Esophagus muscularis mucosa (tissue), 4 donors: ENCODE results near the gene ZBTB3. TPM values are rescaled to one million over a fixed set of nuclear protein-coding genes. Genes with fewer than 3 reads are reported as not detected.

ENCODE experiments used
- DNase-seq: peaks from one replicate; pipeline ENCODE4 v3.0.0-alpha.2; 2017; ENCODE audit errors: extremely low spot score
- H3K27ac ChIP-seq, 4 donors: fragments of 200-600 bp; sonication (generic); replicated peaks in 1 of 4; 1 replicate in 3 of 4; 2 replicates in 1 of 4; pipeline ENCODE4 v1.5.1; 2016 to 2019; ENCODE audit warnings: mild to moderate bottlenecking in 1 of 4
- H3K27me3 ChIP-seq, 4 donors: fragments of 200-600 bp; sonication (generic); one replicate each; pipeline versions ENCODE4 v1.5.1 to v1.6.0; 2016 to 2019
- H3K36me3 ChIP-seq, 4 donors: fragments of 200-600 bp; sonication (generic); one replicate each; pipeline ENCODE4 v1.5.1; 2016 to 2019
- H3K4me1 ChIP-seq, 4 donors: fragments of 200-600 bp; sonication (generic); one replicate each; pipeline ENCODE4 v1.5.1; 2016 to 2019
- H3K4me3 ChIP-seq, 4 donors: fragments of 200-600 bp; sonication (generic); 1 replicate in 2 of 4; 2 replicates in 2 of 4; pipeline ENCODE4 v1.5.1; 2016 to 2019; ENCODE audit warnings: mild to moderate bottlenecking in 4 of 4, moderate library complexity in 1 of 4
- H3K9me3 ChIP-seq, 4 donors: fragments of 200-600 bp; sonication (generic); 1 replicate in 3 of 4; 2 replicates in 1 of 4; pipeline ENCODE4 v1.5.1; 2016 to 2019
- CTCF ChIP-seq, 3 experiments: fragments of 200-600 bp in 2 of 3; fragments of 450-650 bp in 1 of 3; sonication (generic) in 2 of 3; IDR thresholded peaks; one replicate each; pipeline ENCODE4 v1.5.1; 2017 to 2019; ENCODE audit warnings: antibody characterized with exemption in 3 of 3, mild to moderate bottlenecking in 2 of 3, moderate library complexity in 1 of 3
- EP300 ChIP-seq: sonication (generic); formaldehyde crosslinking; IDR thresholded peaks from one replicate; pipeline ENCODE4 v1.6.1; 2017; ENCODE audit warnings: antibody characterized with exemption
- POLR2A ChIP-seq: fragments of 450-650 bp; IDR thresholded peaks from one replicate; pipeline ENCODE4 v1.6.1; 2017; ENCODE audit warnings: antibody characterized with exemption, moderate library complexity, mild to moderate bottlenecking, low read depth
- POLR2AphosphoS5 ChIP-seq, 2 donors: sonication (generic); formaldehyde crosslinking; IDR thresholded peaks; one replicate each; pipeline ENCODE4 v1.6.1; 2017; ENCODE audit warnings: antibody characterized with exemption in 2 of 2
- WGBS: methylation state at CpG from one replicate; pipeline ENCODE4 v1.1.5; 2018; 5-methylcytosine and 5-hydroxymethylcytosine counted together
- intact Hi-C: fragments of 100-400 bp; cut with DNase I; formaldehyde crosslinking; loops from one replicate; pipeline ENCODE4 v1.15.1; 2023
- total RNA-seq, 4 donors: library from RNA; depleted of rRNA; stranded (reverse); fragments of >200 nt; gene quantifications; one replicate each; pipeline versions ENCODE4 v1.1.0 to v1.2.1, GENCODE V29; 2016

The ZBTB3 gene
- 10 to 100 TPM in 1 of 4 donors, 1 to 10 TPM in 3; 6.2 to 12.3 (median 9.1) TPM for total RNA-seq

- Histone ChIP-seq H3K4me3 (peak within 1 kb of the TSS; percentile 67 to 72 (median 70)), H3K27me3 (no peaks in the 10 kb centered on the region), H3K9me3 (no peaks in the 10 kb centered on the region), H3K27ac (peak within 1 kb of the TSS; percentile 89 to 94 (median 90)), H3K36me3 (peaks cover 10 to 25% (median 22%) of the 10 kb centered on the region in 4 donors), H3K4me1 (peaks cover 17 to 48% (median 40%) of the 10 kb centered on the region in 4 donors)
- TF ChIP-seq CTCF (IDR thresholded peaks at IDR 0.05) (peak in 2 of 3 experiments; percentile 11 to 18), EP300 (no peak), POLR2AphosphoS5 (IDR thresholded peaks at IDR 0.05) (peak; percentile 74 to 96), POLR2A (peak; percentile 72)
- 0% methylated on average over 43 of the region's 47 CpGs for WGBS
- intact Hi-C loops: no loop called here
- peak; percentile 100 for DNase-seq
Observed at GRCh38 chr11:62753736-62754603, at the start of gene ZBTB3. Gene ZBTB3, minus strand, starts transcription at chr11:62754160. Its CDS starts 496 bp downstream, at chr11:62753664.

GRCh38 chr11:62801071-62801470, 47.1 kb upstream of the ZBTB3 start:
- H3K36me3 ChIP-seq: peaks cover 66 to 78% (median 77%) of the 10 kb centered on the region in 4 donors
- no peaks in the 10 kb centered on the region for H3K27me3 ChIP-seq
- DNase-seq: no peak
- H3K27ac ChIP-seq: no peak overlapping the region
- WGBS: 89% methylated on average over 4 of the region's 4 CpGs
- no peaks in the 10 kb centered on the region for H3K9me3 ChIP-seq
- TF ChIP-seq POLR2A: no peak
- TF ChIP-seq CTCF (IDR thresholded peaks at IDR 0.05): no peak
- TF ChIP-seq POLR2AphosphoS5 (IDR thresholded peaks at IDR 0.05): no peak
- no peak for TF ChIP-seq EP300
- H3K4me1 ChIP-seq: peaks cover 17 to 34% (median 25%) of the 10 kb centered on the region in 4 donors
- intact Hi-C loops: no loop called here
- H3K4me3 ChIP-seq: no peak overlapping the region

DNA sequence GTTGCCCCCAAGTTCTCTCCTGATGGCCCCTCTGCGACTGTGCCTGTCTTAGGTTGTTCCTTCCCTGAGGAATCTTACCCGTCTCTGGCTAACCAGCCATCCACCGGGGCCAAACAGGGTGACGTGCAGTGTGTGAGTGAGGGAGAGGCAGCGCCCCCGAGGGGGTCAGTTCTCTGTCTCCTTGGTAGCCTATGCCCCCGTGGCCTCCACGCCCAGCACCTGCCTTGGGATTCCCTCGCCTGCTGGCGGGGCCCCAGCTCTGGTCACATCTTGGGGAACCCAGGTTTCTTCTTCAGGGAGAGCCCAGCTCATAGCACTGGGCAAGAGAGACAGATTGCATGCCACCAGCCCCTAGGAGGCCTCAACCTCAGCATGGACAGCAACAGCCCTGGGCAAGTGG, 45.5 kb upstream of the ZBTB3 start:
- intact Hi-C loops: no loop called here
- TF ChIP-seq POLR2AphosphoS5 (IDR thresholded peaks at IDR 0.05) (no peak), CTCF (IDR thresholded peaks at IDR 0.05) (no peak), EP300 (no peak), POLR2A (no peak)
- DNase-seq: no peak
- no peaks in the 10 kb centered on the region for H3K9me3 ChIP-seq
- no peaks in the 10 kb centered on the region for H3K27me3 ChIP-seq
- 80% methylated on average over 7 of the region's 10 CpGs for WGBS
- H3K4me1 ChIP-seq: peaks cover 14 to 25% (median 18%) of the 10 kb centered on the region in 4 donors
- H3K36me3 ChIP-seq: peaks cover 82 to 93% (median 93%) of the 10 kb centered on the region in 4 donors
- H3K27ac ChIP-seq: no peak overlapping the region
- no peak overlapping the region for H3K4me3 ChIP-seq

DNA sequence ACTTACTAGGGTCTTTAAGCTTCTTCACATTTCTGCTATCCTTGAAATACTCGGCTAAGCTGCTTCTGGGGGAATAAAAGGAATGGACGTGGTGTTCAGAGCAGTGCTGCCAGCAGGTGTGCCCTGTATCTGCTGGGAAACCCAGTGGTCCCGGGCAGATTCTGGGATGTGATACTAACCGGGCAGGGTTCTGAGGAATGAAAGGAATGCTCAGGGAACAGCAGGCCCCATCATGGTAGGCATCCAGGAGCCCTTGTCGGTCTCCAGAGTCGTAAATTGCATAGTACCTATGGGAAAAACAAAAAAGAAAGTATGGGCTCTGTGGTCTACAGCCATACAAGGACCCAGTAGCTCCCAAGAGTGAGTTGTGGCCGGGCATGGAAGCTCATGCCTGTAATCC, 42.3 kb upstream of the ZBTB3 start:
- peaks cover 83 to 92% (median 87%) of the 10 kb centered on the region in 4 donors for H3K36me3 ChIP-seq
- H3K4me3 ChIP-seq: no peak overlapping the region
- peaks cover 10 to 14% (median 13%) of the 10 kb centered on the region in 4 donors for H3K4me1 ChIP-seq
- intact Hi-C loops: no loop called here
- no peak for TF ChIP-seq POLR2A
- no peak for TF ChIP-seq CTCF (IDR thresholded peaks at IDR 0.05)
- TF ChIP-seq POLR2AphosphoS5 (IDR thresholded peaks at IDR 0.05): no peak
- H3K27ac ChIP-seq: no peak overlapping the region
- H3K9me3 ChIP-seq: no peaks in the 10 kb centered on the region
- DNase-seq: no peak
- 86% methylated on average over 7 of the region's 7 CpGs for WGBS
- no peaks in the 10 kb centered on the region for H3K27me3 ChIP-seq
